Measurements from ENCODE around the gene MOV10L1.
"Not testable (repeated sequence)": the region's sequence is repeated elsewhere in the genome, so short reads cannot be mapped to it uniquely, and the experiment has no call there.

MOV10L1 gene

DNA sequence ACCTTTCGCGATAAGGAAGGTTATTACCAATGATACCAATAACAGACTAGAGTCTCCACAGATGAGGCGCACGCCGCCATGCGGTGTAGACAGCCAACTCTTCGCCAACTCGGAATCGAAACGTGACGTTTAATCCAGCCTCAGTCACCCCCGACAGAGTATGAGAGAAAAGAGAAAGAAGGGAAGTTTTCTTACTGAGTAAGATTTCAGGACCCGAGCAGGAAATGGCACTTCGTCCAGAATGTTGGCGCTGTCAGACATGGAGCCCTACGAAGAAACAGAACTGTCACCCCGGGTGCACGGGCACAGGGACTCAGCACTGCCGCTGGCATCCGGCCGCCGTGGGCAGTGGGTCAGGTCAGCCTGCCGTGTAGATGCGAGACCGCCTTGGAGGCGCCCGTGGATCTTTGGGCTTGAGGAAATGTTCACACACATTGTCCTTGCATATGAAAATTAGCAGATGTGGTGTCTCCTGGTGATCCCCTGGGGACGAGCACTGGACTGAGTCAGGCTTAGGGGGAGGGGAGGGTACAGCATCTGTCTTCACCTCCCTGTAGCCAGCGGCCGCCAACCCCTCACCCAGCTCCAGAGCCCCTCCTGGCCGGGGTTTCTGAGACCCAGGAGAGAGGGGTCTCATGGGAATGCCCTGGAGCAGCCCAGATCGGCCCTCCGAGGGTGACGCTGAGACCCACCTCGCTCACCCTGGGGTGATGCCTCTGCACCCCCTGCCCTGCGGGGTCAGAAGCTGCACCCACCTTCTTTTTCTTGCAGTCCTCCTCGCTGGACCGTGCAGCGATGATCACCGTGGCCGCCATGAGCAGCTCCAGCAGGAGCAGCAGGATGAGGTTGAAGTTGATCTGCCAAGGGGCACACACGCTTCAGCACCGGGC, 12.9 kb upstream of the MOV10L1 start:
- DNase-seq (ENCODE audit: low read depth in 1 of 2, low spot score in 1 of 2), result no peak

DNA sequence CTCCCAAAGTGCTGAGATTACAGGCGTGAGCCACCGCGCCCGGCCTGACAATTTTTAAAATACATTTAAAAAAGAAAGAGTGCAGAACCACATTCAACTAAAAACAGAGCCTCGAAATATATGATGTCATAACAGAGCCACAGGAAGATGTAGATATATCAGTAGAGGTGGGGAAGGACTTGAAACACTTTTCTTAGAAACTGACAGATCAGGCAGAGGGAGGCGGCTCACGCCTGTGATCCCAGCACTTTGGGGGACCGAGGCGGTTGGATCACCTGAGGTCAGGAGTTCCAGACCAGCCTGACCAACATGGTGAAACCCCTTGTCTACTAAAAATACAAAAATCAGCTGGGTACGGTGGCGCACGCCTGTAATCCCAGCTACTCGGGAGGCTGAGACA, 11.6 kb upstream of the MOV10L1 start:
- DNase-seq (ENCODE audit: low read depth in 1 of 2, low spot score in 1 of 2), result no peak

DNA sequence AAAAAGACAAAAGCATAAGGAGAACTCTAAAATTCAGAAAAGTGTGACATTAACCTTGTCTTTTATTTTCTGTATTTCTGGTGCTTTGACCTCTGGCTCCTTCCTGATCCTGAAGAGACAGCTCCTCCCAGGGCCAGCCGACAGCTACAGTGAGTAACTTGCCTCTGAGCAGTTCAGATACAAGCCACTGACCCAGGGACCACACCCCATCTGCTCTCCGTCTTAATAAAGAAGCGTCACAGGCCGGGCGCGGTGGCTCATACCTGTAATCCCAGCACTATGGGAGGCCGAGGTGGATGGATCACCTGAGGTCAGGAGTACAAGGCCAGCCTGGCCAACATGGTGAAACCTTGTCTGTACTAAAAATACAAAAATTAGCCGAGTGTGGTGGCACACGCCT, 11.0 kb upstream of the MOV10L1 start:
- no peak for DNase-seq (ENCODE audit: low read depth in 1 of 2, low spot score in 1 of 2)

DNA sequence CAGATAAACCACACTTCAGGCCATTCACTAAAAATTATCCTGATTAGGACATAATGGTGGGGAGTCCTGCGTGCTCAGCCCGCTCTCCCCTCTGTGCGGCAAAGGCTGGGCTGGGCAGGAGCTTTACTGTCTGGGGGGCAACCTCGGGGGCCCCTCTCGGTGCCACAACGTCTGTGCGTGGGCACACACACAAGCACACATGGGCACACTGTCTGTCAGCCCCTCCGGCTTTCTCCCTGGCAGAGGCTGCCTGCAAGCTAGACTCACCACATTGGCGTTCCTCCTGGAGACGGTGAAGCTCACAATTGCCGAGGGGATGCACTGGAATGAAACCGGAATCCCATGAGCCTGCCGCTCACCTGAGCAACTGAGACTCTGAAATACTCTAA, 9.7 kb upstream of the MOV10L1 start:
- no peak for DNase-seq (ENCODE audit: low read depth in 1 of 2, low spot score in 1 of 2)

DNA sequence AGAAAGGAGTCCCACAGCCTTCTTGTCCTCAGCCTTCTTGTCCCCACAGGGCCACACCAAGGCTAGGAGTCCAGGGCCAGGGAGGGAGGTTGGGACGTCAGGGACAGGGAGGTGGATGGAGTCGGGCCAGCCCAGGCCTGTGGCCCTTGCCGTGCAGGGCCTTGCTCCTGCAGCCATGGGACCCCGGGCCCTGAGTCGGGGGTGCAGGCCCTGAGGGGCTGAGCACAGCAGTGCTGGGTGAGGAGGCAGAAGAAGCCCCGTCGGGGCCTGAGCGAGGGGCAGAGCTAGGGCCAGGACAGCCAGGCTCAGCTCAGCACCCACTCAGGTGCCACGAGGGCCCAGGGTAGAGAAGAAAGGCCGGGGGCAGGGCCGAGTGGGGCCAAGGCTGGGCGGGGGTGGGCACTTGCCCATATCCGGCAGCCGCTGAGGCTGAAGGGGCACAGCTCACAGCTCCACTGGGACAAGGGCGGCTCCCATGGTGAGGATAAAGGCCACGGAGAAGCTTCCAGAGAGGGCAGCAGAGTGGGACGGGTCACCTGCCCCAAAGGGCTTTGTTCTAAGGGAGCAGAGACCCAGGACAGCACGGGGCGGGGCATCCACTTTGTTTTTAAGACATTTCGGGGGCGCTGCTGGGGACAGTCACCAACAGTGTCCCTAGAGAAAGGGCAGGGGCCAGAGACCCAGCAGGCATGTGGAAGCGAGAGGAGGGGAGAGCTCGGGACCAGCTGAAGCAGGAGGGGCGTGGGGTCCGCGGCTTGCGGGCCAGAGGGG, 8.2 kb upstream of the MOV10L1 start:
- DNase-seq (ENCODE audit: low read depth in 1 of 2, low spot score in 1 of 2), result no peak

DNA sequence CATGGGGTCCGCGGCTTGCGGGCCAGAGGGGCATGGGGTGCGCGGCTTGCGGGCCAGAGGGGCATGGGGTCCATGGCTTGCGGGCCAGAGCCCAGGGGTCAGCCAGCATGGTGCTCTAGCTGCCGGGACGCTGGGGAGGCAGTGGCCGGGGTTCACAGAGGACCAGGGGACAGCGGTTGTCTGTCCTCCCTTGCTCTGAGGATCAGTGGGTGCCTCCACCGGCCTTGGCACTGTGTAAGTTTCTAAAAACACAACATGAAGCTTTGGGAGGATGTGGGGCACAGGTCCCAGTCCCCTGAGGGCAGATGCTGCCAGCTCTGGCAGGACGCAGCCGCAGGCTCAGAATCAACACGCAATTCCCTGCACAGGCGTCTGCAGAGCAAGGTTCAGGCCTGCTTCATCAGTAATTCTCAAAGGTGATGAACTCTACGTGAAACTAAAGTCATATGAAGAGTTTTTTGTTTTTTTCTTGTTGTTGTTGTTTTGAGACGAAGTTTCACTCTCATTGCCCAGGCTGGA, 7.5 kb upstream of the MOV10L1 start:
- DNase-seq (ENCODE audit: low read depth in 1 of 2, low spot score in 1 of 2), result no peak

DNA sequence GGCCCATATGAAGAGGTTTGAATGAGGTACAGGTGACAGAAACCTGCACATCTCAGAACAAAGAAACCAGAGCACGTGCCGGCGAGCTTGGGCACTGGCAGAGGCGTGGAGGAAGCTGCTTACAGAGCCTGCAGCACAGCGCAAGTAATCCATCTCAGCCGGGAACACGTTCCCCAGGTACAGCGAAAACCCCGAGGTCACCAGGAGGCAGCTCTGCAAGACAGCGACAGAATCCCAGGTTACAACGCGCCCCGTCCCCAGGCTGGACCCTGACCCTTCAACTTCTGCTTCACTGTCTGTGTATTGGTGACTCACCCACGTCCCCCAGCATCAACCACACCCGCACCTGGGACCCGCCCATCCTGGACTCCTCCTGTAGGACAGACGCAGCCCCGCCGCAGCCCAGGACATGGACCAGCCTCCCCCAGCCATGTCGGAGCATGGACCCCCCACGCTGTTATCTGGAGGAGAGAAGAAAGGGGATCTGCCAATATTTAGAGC, 6.8 kb upstream of the MOV10L1 start:
- no peak for DNase-seq (ENCODE audit: low read depth in 1 of 2, low spot score in 1 of 2)

DNA sequence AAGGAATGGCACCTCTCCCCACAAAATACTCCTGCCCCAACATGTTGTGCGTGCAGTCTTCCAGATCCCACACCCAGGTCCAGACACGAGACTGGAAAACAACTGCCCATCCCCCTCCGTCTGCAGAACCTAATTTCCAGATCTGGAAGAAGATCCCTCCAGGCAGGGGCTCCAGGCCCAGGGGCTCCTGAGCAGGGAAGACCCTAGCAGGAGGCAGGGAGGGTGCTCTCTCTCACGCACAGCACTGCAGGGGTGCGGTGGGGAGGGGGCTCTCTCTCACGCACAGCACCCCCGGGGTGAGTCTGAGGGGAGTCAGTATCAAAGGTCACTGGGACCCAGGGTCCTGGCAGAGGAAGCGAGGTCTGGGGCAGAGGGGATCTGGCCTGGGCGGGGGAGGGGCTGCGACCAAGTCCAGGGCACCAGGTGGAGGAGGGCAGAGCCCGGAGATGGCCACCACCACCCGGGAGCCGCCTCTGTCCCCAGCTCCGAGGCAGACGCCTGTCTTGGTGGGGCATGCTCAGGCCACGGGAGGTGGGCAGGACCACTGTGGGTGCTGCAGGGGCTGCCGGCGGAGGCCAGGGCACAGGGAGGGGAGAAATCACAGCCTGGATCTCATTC, 6.2 kb upstream of the MOV10L1 start:
- DNase-seq (ENCODE audit: low read depth in 1 of 2, low spot score in 1 of 2), result no peak

DNA sequence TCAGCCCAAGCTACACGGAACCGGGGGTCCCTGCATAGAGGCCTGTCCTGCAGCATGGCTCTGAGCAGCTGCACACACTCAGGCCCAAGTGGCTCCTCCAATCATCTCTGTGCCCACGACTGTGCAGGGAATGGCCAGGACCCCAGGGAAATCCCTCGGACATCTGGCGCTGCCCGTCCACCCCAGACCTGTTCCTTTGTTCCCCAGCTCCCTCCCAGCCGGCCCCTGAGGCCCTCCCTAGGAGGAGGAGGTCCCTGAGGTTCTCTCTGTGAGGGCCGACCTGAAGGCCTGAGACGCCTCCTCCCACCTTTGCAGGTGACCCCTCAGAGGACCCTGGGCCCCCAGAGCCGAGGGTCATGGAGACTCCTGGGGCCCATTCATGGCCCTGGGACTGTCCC, 5.7 kb upstream of the MOV10L1 start:
- DNase-seq (ENCODE audit: low read depth in 1 of 2, low spot score in 1 of 2), result no peak

DNA sequence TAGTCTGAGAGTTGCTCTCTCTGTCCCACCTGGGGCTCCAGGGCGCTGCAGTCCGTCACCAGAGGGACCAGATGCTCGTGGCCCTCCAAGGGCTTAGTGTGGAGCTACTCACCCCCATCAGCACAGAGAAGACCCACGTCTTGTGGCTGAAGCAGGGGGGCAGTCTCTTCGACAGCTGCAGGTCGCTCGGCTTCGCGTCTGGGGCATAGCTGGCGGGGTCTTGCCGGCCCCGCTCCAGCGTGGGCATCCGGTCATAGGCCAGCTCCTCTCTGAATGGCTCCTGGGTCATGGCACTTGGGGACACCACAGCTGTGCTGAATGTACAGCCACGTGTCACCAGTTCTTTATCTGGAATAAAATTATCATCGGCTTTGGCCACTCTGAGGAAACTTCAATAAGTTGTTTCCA, 5.2 kb upstream of the MOV10L1 start:
- no peak for DNase-seq (ENCODE audit: low read depth in 1 of 2, low spot score in 1 of 2)

DNA sequence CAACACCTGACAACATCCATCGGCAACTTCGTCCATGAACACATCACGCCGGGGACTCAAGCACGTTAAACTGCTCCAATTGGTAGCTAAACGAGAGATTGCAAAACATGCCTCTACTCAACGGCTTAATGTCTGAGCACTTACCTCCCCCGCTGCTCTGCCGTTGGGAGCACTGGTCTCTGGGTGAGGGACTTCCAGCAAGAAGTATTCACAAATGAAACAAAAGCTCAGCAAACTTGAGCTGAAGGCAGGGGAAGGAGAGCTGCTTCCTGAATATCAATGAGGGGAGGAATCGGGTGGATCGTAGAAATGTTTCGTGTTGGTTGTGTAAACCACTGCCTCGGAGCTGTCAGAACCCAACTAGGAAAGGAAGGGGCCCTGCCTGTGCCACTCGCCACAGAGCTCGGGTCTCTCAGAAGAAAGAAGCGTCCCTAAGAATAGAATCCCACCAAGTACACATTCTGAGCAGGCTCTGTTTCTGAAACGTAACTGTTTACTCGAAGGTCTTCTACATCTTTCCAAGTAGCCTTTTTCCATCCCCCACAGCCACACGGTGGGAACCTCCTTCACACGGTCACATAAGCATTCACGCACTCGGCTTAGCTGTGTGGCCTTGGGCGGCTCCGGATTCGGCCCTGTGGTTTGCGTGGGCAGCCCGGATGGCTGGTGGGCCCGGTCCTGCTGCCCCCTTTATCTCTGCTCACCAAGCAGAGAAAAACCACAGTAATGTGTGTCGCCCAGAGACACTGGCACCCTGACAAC, 4.4 kb upstream of the MOV10L1 start, which contains the start of gene MLC1:
Gene MLC1, minus strand, starts transcription at position 216 of the 762 bp plus-strand sequence. CDS start 524 bp downstream, outside the sequence.
- no peak for DNase-seq (ENCODE audit: low read depth in 1 of 2, low spot score in 1 of 2)

DNA sequence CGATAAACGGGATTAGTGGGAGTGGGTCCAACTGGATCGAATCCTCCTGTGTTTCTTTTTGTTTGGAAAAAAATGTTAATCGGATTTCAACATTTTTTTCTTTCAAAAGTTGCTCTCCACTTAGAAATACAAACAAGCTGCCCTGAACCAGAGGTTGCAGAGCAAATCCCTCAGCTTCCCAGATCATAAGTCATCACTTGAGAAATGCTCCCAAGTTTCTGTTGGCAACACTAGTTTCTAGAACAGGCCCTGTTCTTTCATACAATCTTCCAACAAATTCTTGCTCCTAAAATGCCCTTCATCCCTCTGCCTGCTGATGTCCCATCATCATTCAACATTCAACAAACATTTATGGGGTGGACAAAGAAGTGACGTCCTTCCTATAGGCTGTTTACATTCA, 3.3 kb upstream of the MOV10L1 start:
- DNase-seq (ENCODE audit: low read depth in 1 of 2, low spot score in 1 of 2), result no peak

DNA sequence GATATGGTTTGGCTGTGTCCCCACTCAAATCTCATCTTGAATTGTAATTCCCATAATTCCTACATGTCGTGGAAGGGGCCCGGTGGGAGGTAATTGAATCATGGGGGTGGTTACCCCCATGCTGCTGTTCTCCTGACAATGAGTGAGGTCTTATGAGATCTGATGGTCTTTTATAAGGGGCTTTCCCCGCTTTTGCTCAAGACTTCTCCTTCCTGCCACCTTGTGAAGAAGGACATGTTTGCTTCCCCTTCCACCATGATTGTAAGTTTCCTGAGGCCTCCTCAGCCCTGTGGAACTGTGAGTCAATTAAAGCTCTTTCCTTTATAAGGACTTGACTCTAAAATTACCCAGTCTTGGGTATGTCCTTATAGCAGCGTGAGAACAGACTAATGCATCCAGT, 2.8 kb upstream of the MOV10L1 start:
- DNase-seq (ENCODE audit: low read depth in 1 of 2, low spot score in 1 of 2), result not testable (repeated sequence)

DNA sequence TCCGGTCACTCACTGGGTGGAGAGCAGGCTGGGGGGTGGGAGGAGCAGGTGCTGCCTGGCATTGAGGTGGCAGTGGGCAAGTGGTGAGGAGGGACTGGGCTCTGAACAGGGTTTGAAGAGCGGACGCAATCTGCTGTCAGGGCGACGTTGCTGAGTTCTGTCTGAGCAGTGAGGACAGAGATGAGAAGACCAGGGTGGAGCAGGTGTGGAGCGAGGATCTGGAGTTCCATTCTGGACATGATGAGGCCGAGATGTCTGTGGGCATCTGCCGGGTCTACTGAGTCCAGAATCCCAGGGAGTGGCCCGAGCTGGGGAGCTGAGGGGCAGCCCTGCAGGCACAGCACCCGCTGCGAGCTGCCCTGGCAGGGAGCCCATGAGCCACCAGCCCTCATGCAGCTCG, 2.2 kb upstream of the MOV10L1 start:
- no peak for DNase-seq (ENCODE audit: low read depth in 1 of 2, low spot score in 1 of 2)

DNA sequence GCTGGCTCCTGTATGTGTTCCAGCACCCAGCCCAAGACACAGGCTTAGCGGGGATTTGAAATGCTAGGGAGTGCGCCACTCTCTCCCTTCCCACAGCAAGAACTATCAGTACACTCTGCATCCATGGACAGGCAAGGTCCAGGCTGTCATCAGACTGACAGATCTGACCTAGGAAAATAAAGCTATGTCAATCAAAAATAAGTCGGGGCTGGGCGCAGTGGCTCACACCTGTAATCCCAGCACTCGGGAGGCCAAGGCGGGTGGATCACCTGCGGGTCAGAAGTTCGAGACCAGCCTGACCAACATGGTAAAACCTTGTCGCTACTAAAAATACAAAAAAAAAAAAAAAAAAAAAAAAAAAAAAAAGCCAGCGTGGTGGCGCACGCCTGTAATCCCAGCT, 1.7 kb upstream of the MOV10L1 start:
- DNase-seq (ENCODE audit: low read depth in 1 of 2, low spot score in 1 of 2), result no peak

DNA sequence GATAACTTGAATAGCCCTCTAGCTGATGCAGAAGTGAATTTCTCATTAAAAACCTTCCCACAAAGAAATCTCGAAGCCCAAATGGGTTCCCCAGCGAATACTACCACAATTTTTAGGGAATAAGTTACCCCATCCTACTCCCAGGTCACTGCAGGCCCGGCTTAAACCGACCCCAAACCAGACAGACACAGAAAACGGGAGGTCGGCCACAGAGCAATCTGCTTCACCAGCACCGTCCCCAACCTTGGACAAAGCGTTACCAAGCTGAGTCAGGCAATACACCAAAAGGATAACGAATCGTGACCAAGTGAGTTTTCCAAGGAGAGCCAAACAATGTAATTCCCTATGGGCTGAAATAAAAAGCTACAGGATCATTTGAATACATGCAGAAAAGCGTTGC, 575 bp upstream of the MOV10L1 start:
- DNase-seq (ENCODE audit: low read depth in 1 of 2, low spot score in 1 of 2), result no peak

DNA sequence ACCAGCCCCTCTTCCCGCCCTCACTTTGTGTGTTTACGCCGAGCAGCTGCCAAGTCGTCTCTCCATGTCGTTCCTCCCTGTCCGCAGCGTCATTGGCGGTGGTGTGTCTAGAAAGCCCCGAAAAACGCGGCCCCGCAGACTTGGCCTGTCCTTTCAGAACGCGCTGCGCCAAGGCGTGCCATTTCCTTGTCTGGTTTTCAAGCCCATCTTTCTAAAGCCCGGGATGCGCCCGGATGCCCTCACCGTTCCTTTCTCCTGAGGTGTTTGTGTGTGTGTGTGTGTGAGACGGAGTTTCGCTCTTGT, 557 bp downstream of the MOV10L1 start:
- DNase-seq (ENCODE audit: low read depth in 1 of 2, low spot score in 1 of 2), result no peak

DNA sequence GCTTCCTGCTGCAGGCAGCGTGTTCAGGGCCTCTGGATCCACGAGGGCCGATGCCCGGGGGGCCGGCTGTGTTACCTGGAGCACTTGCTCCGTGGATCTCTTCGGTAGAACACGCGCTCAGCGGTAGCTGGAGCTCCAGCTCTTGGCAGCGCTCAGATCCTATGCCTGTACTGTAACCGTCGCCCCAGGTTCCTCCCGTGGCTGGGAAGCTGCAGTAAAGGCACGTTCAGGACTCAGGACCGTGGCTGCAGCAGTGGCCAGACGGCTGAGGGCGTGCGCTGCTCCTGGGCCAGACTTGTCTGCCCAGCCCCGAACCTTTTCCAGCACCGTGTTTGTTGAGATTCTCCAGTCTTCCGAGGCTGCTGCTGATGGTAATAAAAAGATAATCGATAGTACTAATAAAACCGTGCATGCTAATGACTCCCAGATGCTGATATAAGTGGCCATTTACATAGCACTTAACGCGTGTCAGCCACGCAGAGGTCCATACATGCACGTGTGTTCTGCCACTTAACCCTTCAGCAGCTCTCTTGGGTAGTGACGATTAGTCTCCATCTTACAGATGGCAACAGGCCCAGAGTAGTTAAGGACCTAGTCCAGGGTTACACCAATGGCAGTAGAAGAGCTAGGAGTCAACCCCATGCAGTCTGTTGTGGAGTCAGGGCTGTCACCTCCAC, 1.4 kb downstream of the MOV10L1 start:
- no peak for DNase-seq (ENCODE audit: low read depth in 1 of 2, low spot score in 1 of 2)

DNA sequence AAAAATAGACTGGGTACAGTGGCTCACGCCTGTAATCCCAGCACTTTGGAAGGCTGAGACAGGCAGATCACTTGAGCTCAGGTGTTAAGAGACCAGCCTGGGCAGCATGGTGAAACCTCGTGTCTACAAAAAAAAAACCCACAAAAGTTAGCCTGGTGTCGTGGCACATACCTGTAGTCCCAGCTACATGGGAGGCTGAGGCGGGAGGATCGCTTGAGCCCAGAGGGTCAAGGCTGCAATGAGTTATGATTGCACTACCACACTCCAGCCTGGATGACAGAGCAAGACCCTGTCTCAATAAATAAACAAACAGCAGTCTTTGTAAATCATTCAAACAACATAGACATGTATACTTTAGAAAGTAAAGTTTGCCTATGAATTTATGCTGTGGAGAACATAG, 2.5 kb downstream of the MOV10L1 start:
- no peak for DNase-seq (ENCODE audit: low read depth in 1 of 2, low spot score in 1 of 2)

DNA sequence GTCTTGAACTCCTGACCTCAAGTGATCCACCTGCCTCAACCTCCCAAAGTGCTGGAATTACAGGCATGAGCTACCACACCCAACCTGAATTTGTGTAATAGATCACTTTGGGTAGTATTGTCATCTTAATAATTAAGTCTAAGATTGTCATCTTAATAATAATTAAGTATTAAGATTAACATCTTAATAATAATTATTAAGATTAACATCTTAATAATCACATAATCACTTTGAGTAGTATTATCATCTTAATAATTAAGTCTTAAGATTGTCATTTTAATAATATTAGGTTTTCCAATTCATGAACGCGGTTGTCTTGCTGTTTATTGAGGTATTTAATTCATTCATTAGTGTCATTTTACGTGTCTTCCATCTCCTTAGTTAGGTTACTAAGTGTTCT, 8.2 kb downstream of the MOV10L1 start:
- DNase-seq (ENCODE audit: low read depth in 1 of 2, low spot score in 1 of 2), result no peak

All from activated T-helper 1 cell treated with anti-CD3 and anti-CD28 coated beads, Interleukin-2, amount 50 U/mL, for 16 hours (primary cell).